Thyroid gland (tissue), 4 donors: ENCODE measurements around the gene RASA3.

Experiments used
- POLR2A ChIP-seq, 2 donors: fragments of 450-650 bp; IDR thresholded peaks; one replicate each; pipeline ENCODE4 v1.6.1; 2017; ENCODE audit warnings: antibody characterized with exemption in 2 of 2, mild to moderate bottlenecking in 2 of 2, moderate library complexity in 1 of 2
- TF ChIP-seq, protein P1 (sequence below), 6 experiments: fragments of 200-600 bp in 3 of 6; fragments of 450-650 bp in 3 of 6; sonication (generic) in 3 of 6; IDR thresholded peaks; one replicate each; pipeline ENCODE4 v1.5.1; 2016 to 2019; ENCODE audit warnings: antibody characterized with exemption in 6 of 6, mild to moderate bottlenecking in 2 of 6, inconsistent platforms in 1 of 6, moderate library complexity in 1 of 6

DNA sequence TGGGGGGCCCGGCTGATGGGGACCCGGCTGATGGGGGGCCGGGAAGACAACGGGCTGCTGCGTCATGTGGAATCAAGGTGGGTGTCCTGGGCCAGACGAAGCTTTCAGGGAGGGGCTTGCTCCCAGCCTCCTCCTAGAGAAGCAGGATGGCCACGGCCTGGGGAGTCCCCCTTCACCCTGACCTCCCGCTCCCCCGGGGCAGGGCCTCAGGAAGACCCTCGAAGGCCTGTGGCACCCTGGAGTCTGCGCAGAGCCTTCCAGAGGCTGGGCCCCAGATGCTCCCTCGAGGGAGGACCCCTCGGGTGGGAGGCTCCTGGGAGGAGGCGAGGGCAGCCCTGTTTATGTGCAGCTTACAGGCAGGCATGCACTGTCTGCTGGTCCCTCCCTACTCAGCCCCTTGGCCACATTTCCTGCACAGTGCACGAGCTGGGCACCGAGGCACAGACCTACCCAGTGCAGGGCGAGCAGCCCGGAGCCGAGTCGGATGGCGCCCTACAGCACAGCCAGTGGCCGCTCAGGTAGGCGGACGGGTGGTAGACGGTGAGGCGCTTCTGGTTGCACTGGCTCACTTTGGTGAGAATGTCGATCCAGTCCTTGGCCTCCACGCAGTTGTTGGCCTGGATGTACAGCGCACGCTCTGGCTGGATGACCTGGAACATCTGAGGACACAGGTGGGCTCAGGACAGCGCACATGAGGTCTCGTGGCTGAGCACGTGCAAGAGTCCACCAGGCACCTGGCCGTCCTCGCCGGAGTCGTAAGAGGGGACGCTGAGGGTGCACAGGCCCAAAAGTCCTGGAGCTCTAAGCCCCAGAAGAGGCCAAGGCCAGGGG, 136.1 kb downstream of the RASA3 start:
- TF ChIP-seq, protein P1, sequence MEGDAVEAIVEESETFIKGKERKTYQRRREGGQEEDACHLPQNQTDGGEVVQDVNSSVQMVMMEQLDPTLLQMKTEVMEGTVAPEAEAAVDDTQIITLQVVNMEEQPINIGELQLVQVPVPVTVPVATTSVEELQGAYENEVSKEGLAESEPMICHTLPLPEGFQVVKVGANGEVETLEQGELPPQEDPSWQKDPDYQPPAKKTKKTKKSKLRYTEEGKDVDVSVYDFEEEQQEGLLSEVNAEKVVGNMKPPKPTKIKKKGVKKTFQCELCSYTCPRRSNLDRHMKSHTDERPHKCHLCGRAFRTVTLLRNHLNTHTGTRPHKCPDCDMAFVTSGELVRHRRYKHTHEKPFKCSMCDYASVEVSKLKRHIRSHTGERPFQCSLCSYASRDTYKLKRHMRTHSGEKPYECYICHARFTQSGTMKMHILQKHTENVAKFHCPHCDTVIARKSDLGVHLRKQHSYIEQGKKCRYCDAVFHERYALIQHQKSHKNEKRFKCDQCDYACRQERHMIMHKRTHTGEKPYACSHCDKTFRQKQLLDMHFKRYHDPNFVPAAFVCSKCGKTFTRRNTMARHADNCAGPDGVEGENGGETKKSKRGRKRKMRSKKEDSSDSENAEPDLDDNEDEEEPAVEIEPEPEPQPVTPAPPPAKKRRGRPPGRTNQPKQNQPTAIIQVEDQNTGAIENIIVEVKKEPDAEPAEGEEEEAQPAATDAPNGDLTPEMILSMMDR (IDR thresholded peaks at IDR 0.05), result no peak
- TF ChIP-seq POLR2A (IDR thresholded peaks at IDR 0.05), result no peak
